ENCODE results near the gene ZBTB9. TPM values are rescaled to one million over a fixed set of nuclear protein-coding genes. Genes with fewer than 3 reads are reported as not detected.

Gene ZBTB9
- polyA plus RNA-seq, 3 donors, result 0.42 to 2.0 (median 1.1) TPM

DNA sequence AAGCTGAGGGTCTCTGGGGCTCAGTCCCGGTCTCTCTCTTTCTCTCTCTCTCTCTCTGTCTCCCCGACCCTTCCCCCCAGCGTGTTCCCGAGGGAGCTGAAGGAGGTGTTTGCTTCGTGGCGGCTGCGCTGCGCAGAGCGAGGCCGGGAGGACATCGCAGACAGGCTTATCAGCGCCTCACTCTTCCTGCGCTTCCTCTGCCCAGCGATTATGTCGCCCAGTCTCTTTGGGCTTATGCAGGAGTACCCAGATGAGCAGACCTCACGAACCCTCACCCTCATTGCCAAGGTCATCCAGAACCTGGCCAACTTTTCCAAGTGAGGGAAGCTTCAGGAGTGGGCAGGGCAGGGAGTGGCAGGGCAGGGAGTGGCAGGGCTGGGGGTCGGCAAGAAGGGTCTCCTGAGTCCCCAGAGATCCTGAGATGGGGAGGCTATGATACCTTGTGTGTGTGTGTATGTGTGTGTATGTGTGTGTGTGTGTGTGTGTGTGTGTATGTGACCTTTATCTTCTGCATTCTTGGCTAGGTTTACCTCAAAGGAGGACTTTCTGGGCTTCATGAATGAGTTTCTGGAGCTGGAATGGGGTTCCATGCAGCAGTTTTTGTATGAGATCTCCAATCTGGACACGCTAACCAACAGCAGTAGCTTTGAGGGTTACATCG is 13.6 kb upstream of the ZBTB9 start:
- Histone ChIP-seq H3K9me3 (replicated peaks in 1 of 2; ENCODE audit: control insufficient read depth in 1 of 2, insufficient read depth in 1 of 2, low read length in 2 of 2) (no peaks in the 10 kb centered on the region), H4K20me1 (ENCODE audit: insufficient read depth, low read length) (no peaks in the 10 kb centered on the region), H3K27ac (ENCODE audit: low read depth in 1 of 2, low read length in 2 of 2) (no peak overlapping the region), H3K4me2 (replicated peaks; ENCODE audit: extremely low read depth, low read length, poor library complexity, severe bottlenecking) (no peak overlapping the region), H3K4me3 (replicated peaks in 1 of 3; ENCODE audit: low read depth in 2 of 3, low read length in 3 of 3) (no peak overlapping the region), H3K79me2 (ENCODE audit: insufficient read depth, low read length) (no peaks in the 10 kb centered on the region), H3K27me3 (ENCODE audit: control insufficient read depth in 2 of 2, insufficient read depth in 2 of 2, low read length in 2 of 2) (no peaks in the 10 kb centered on the region), H3K4me1 (ENCODE audit: control insufficient read depth in 1 of 2, insufficient read depth in 2 of 2, low read length in 2 of 2) (peaks cover 20 to 26% of the 10 kb centered on the region in 2 donors), H3K9ac (ENCODE audit: insufficient read depth, low read length, poor library complexity, severe bottlenecking) (no peak overlapping the region), H3K36me3 (replicated peaks in 1 of 2; ENCODE audit: control insufficient read depth in 1 of 2, insufficient read depth in 2 of 2, low read length in 2 of 2) (peaks cover 3 to 29% of the 10 kb centered on the region in 2 donors), H2AFZ (ENCODE audit: insufficient read depth, low read depth, low read length, poor library complexity, severe bottlenecking) (no peak overlapping the region)
- intact Hi-C loops (cut with micrococcal nuclease), result no loop called here
- peak overlapping the region in 1 of 7 donors; percentile 22 for H3K27ac Mint-ChIP-seq
- TF ChIP-seq, protein P1, sequence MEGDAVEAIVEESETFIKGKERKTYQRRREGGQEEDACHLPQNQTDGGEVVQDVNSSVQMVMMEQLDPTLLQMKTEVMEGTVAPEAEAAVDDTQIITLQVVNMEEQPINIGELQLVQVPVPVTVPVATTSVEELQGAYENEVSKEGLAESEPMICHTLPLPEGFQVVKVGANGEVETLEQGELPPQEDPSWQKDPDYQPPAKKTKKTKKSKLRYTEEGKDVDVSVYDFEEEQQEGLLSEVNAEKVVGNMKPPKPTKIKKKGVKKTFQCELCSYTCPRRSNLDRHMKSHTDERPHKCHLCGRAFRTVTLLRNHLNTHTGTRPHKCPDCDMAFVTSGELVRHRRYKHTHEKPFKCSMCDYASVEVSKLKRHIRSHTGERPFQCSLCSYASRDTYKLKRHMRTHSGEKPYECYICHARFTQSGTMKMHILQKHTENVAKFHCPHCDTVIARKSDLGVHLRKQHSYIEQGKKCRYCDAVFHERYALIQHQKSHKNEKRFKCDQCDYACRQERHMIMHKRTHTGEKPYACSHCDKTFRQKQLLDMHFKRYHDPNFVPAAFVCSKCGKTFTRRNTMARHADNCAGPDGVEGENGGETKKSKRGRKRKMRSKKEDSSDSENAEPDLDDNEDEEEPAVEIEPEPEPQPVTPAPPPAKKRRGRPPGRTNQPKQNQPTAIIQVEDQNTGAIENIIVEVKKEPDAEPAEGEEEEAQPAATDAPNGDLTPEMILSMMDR (IDR thresholded peaks at IDR 0.05), result no peak
- peaks cover 0 to 1% (median 0%) of the 10 kb centered on the region in 7 donors for H3K9me3 Mint-ChIP-seq
- H3K4me1 Mint-ChIP-seq, result peaks cover 20% of the 10 kb centered on the region
- 88% methylated on average over 18 of the region's 19 CpGs for WGBS (ENCODE audit: insufficient coverage)
- peaks cover 0 to 4% (median 0%) of the 10 kb centered on the region in 3 donors for H3K27me3 Mint-ChIP-seq (ENCODE audit: low read depth in 3 of 3)
- no peak overlapping the region for H3K4me3 Mint-ChIP-seq
- DNase-seq, result no peak
- H3K36me3 Mint-ChIP-seq, result peaks cover 28 to 42% of the 10 kb centered on the region in 2 donors

DNA sequence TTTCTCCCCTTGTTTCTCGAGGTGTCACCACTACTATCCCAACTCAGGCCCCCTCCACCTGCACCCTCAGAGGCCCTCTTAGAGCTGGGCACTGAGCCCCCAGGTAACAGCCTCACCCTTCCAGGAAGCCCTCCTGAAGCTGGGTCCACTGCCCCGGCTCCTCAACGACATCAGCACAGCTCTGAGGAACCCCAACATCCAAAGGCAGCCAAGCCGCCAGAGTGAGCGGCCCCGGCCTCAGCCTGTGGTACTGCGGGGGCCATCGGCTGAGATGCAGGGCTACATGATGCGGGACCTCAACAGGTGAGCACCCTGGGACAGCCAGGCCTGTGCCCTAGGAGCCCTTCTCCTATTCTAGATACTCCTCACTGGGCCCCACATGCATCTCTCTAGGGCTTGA is 12.9 kb upstream of the ZBTB9 start:
- H4K20me1 ChIP-seq (ENCODE audit: insufficient read depth, low read length), result no peaks in the 10 kb centered on the region
- H3K4me1 Mint-ChIP-seq, result peaks cover 27% of the 10 kb centered on the region
- H3K27ac ChIP-seq (ENCODE audit: low read depth in 1 of 2, low read length in 2 of 2), result no peak overlapping the region
- no peak overlapping the region for H3K9ac ChIP-seq (ENCODE audit: insufficient read depth, low read length, poor library complexity, severe bottlenecking)
- H3K4me1 ChIP-seq (ENCODE audit: control insufficient read depth in 1 of 2, insufficient read depth in 2 of 2, low read length in 2 of 2), result peaks cover 27 to 33% of the 10 kb centered on the region in 2 donors
- H3K27ac Mint-ChIP-seq, result peak overlapping the region in 1 of 7 donors; percentile 22
- no peaks in the 10 kb centered on the region for H3K27me3 ChIP-seq (ENCODE audit: control insufficient read depth in 2 of 2, insufficient read depth in 2 of 2, low read length in 2 of 2)
- no peak overlapping the region for H2AFZ ChIP-seq (ENCODE audit: insufficient read depth, low read depth, low read length, poor library complexity, severe bottlenecking)
- H3K36me3 Mint-ChIP-seq, result peaks cover 32 to 42% of the 10 kb centered on the region in 2 donors
- H3K4me3 Mint-ChIP-seq, result no peak overlapping the region
- peaks cover 0 to 1% (median 0%) of the 10 kb centered on the region in 7 donors for H3K9me3 Mint-ChIP-seq
- H3K4me2 ChIP-seq (replicated peaks; ENCODE audit: extremely low read depth, low read length, poor library complexity, severe bottlenecking), result no peak overlapping the region
- no peak for DNase-seq
- no peak overlapping the region for H3K4me3 ChIP-seq (replicated peaks in 1 of 3; ENCODE audit: low read depth in 2 of 3, low read length in 3 of 3)
- H3K79me2 ChIP-seq (ENCODE audit: insufficient read depth, low read length), result no peaks in the 10 kb centered on the region
- no peaks in the 10 kb centered on the region for H3K9me3 ChIP-seq (replicated peaks in 1 of 2; ENCODE audit: control insufficient read depth in 1 of 2, insufficient read depth in 1 of 2, low read length in 2 of 2)
- H3K27me3 Mint-ChIP-seq (ENCODE audit: low read depth in 3 of 3), result peaks cover 0 to 4% (median 0%) of the 10 kb centered on the region in 3 donors
- WGBS (ENCODE audit: insufficient coverage), result 96% methylated on average over 8 of the region's 9 CpGs
- peaks cover 3 to 24% of the 10 kb centered on the region in 2 donors for H3K36me3 ChIP-seq (replicated peaks in 1 of 2; ENCODE audit: control insufficient read depth in 1 of 2, insufficient read depth in 2 of 2, low read length in 2 of 2)
- TF ChIP-seq, protein P1 (IDR thresholded peaks at IDR 0.05), result no peak
- intact Hi-C loops (cut with micrococcal nuclease), result no loop called here
